VCaP (cell line): ENCODE measurements around the gene CD33.

Experiments used
- H3K27ac ChIP-seq: fragments of 450-650 bp; 2 replicates; pipeline ENCODE4 v1.5.1; 2017
- CTCF ChIP-seq: fragments of 450-650 bp; conservative IDR thresholded peaks from 2 replicates; pipeline ENCODE4 v1.5.1; 2017; ENCODE audit warnings: mild to moderate bottlenecking, moderate library complexity

The CD33 gene

GRCh38 chr19:51271067-51271466, 46.2 kb downstream of the CD33 start:
- no peak for TF ChIP-seq CTCF
- no peak overlapping the region for H3K27ac ChIP-seq

DNA sequence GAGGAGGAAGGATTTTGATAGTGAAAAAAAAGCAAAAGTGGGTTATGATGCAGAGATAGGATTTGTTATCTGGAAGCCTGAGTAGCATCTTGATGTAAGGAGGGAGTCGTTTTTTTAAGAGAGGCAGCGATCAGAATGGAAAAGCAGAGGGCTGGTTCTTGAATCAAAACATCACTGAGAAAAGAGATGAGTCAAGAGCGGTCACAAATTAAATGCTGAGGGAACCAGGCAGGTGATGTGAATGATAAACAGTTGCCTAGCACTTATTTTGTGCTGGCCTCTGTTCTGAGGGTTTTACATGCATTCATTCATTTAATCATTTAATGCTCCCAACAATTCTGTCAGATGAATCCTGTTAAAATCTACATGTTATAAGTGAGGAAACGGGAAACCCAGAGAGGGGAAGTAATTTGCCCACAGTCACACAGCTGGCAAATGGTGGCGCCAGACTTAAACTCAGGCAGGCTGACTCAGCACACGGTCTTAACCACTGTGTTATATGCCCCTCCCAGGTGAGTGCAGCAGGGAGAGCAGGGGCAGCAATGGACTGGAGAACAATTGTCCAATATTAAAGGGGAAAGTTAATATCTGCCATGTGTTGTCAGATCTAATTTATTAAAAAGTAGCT, 47.4 kb downstream of the CD33 start:
- no peak overlapping the region for H3K27ac ChIP-seq
- TF ChIP-seq CTCF = no peak

- TF ChIP-seq CTCF = no peak
- H3K27ac ChIP-seq = no peak overlapping the region
These were observed 49.3 kb downstream of the CD33 start for GRCh38 chr19:51274049-51274770.

DNA sequence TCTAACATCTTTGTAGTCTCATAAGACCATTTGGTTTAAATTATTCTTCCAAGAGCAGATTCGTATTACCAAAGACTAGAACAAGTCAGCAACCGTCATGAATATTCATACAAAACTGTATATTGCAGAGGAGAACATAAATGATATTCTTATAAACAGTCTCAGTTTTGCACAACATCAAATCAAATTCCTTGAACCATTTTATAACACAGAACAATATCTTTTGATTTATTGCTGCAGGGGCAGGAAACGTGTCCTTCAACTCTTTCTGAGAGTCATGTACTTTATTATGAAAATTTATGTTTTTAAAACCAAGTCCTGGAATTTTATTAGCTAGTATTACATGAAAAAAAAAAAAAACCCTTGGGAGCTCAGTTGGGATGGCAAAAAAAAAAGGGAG, 52.2 kb downstream of the CD33 start:
- H3K27ac ChIP-seq = no peak overlapping the region
- no peak for TF ChIP-seq CTCF

GRCh38 chr19:51282335-51282734, 57.5 kb downstream of the CD33 start:
- H3K27ac ChIP-seq = no peak overlapping the region
- no peak for TF ChIP-seq CTCF

DNA sequence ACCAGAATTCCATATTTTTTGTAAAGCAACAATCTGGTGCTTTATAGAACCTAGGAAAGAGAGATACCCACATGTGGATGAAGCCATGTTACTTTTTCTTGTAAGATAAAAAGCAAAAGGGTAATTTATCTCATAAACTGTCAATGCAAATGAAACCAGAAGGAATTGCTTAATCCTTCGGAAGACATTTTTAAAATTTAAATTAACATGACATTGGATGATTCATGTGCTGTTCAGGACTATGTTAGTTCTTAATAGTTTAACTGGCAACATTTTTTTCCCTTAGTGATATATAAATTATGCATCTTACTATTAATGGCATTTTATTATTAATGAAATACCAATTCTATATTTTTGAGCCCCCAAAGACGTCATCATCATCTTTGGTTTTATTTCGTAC, 60.8 kb downstream of the CD33 start:
- no peak for TF ChIP-seq CTCF
- no peak overlapping the region for H3K27ac ChIP-seq
